Panc1 (cell line): ENCODE data around the gene AQP5. TPM values are rescaled to one million over a fixed set of nuclear protein-coding genes. Genes with fewer than 3 reads are reported as not detected.
A peak's percentile ranks its signal among the peaks of the same experiment; 100 is the strongest.

Source experiments
- ATAC-seq: fragments of 200-7000 bp; cut with Tn5 transposase; 2 replicates; pipeline ENCODE4 v1.9.1; 2020; ENCODE audit warnings: mild to moderate bottlenecking, moderate library complexity
- BruUV-seq: library from RNA; stranded (reverse); fragments of 400-500 nt; replicated peaks from 2 replicates; lab custom pipeline; 2021; lab: Mats Ljungman, UMichigan
- CTCF ChIA-PET: fragments of 300-600 bp; sonication (Branson Sonifier 250); formaldehyde crosslinking; loops from one replicate; lab custom pipeline; 2022; ENCODE audit warnings: antibody characterized with exemption; lab: Charles Lee
- POLR2A ChIA-PET: fragments of 300-600 bp; sonication (Branson Sonifier 250); formaldehyde crosslinking; loops from one replicate; lab custom pipeline; 2022; ENCODE audit warnings: antibody characterized with exemption; lab: Charles Lee
- DNase-seq: peaks from one replicate; pipeline ENCODE4 v3.0.0-alpha.2; 2010; ENCODE audit warnings: low read depth, low spot score
- H3K27ac ChIP-seq: 2 replicates; pipeline ENCODE4 v1.5.1; 2011; ENCODE audit warnings: mild to moderate bottlenecking, low read length, inconsistent platforms
- H3K27me3 ChIP-seq: fragments of 200-500 bp; sonication (Bioruptor generic); 2 replicates; pipeline ENCODE4 v1.6.0; 2014; ENCODE audit warnings: low read length, inconsistent platforms; ENCODE audit not compliant: control insufficient read depth, insufficient read depth
- H3K36me3 ChIP-seq: fragments of 200-500 bp; sonication (Bioruptor generic); 2 replicates; pipeline ENCODE4 v1.5.1; 2014; ENCODE audit warnings: inconsistent platforms, mild to moderate bottlenecking, low read length, moderate library complexity; ENCODE audit not compliant: control insufficient read depth, insufficient read depth
- H3K4me1 ChIP-seq: 2 replicates; pipeline ENCODE4 v1.5.1; 2011; ENCODE audit warnings: inconsistent platforms, mild to moderate bottlenecking, low read length, moderate library complexity; ENCODE audit not compliant: control insufficient read depth, insufficient read depth
- H3K4me3 ChIP-seq, 2 experiments: 2 replicates each; pipeline ENCODE4 v1.5.1; 2011 to 2012; ENCODE audit warnings: low read depth in 2 of 2, low read length in 2 of 2, mild to moderate bottlenecking in 2 of 2, inconsistent platforms in 1 of 2, moderate library complexity in 1 of 2
- H3K9me3 ChIP-seq: fragments of 200-500 bp; sonication (Bioruptor generic); 2 replicates; pipeline ENCODE4 v1.5.1; 2014; ENCODE audit warnings: low read depth, mild to moderate bottlenecking, inconsistent platforms, low read length, moderate library complexity; ENCODE audit not compliant: control insufficient read depth, insufficient read depth
- POLR2AphosphoS5 ChIP-seq: IDR thresholded peaks from 2 replicates; pipeline ENCODE4 v1.6.1; 2012; ENCODE audit warnings: mild to moderate bottlenecking, low read depth, low read length, moderate library complexity
- REST ChIP-seq, 2 experiments: IDR thresholded peaks; 2 replicates each; pipeline ENCODE4 v1.6.1; 2011 to 2012; ENCODE audit warnings: low read depth in 2 of 2, control low read depth in 1 of 2, low read length in 1 of 2, mild to moderate bottlenecking in 1 of 2, moderate library complexity in 1 of 2; ENCODE audit not compliant: insufficient read depth in 1 of 2
- SIN3A ChIP-seq: IDR thresholded peaks from 2 replicates; pipeline ENCODE4 v1.6.1; 2012; ENCODE audit warnings: low read depth, mild to moderate bottlenecking, low read length, moderate library complexity, borderline replicate concordance; ENCODE audit not compliant: insufficient read depth
- TCF7L2 ChIP-seq: IDR thresholded peaks from 2 replicates; pipeline ENCODE4 v1.6.1; 2011; ENCODE audit warnings: mild to moderate bottlenecking, low read depth, low read length, inconsistent platforms
- in situ Hi-C: cut with HindIII; loops from 2 replicates; pipeline ENCODE4 v1.10.0; 2016; ENCODE audit warnings: low sequenced_read_pairs, low pct_unique_long_range_greater_than_20kb
- intact Hi-C: fragments of 100-400 bp; cut with micrococcal nuclease; formaldehyde crosslinking; loops from one replicate; pipeline ENCODE4 v1.10.0; 2022; ENCODE audit not compliant: unreplicated experiment
- total RNA-seq: library from RNA; stranded (reverse); gene quantifications from one replicate; pipeline ENCODE4 v1.2.1, GENCODE V29; 2021; ENCODE audit not compliant: unreplicated experiment
- TF ChIP-seq, protein P1 (sequence below): fragments of 450-650 bp; IDR thresholded peaks from 2 replicates; pipeline ENCODE4 v1.5.1; 2017; ENCODE audit warnings: mild to moderate bottlenecking

AQP5 gene
- total RNA-seq, 1 experiment from 2014 or later = 0.72 TPM

GRCh38 chr12:49928471-49928870 lies 33.2 kb upstream of the AQP5 start:
- ChIA-PET CTCF (no interaction called here), POLR2A (interaction anchor here (0.6 kb wide), 1 partner anchor 15 kb away, joined by 3 read pairs; no protein-coding TSS in a partner anchor)

DNA sequence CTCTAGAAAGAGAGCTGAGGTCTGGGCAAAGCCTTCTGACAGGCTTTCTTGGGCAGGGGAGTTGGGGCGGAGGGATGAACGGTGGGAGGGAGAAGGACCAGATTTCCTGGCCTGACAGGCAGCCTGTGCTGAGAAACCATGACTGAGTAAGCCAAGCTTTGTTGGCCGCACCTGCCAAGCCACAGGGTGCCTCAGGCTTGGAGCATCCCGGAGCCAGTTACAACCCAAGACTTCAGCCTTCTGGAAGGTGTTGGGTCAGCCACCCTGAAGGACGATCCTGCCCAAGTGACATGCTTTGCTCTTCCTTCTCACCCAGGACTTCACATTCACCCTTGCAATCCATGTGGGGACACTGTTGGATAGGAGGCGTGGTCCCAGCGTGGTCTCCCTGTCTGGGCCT lies 32.1 kb upstream of the AQP5 start:
- TF ChIP-seq REST (IDR thresholded peaks at IDR 0.05; ENCODE audit: insufficient read depth in 1 of 2, low read depth in 2 of 2, low read length in 1 of 2) = no peak
- TF ChIP-seq POLR2AphosphoS5 = no peak
- no peak for TF ChIP-seq TCF7L2
- TF ChIP-seq, protein P1, sequence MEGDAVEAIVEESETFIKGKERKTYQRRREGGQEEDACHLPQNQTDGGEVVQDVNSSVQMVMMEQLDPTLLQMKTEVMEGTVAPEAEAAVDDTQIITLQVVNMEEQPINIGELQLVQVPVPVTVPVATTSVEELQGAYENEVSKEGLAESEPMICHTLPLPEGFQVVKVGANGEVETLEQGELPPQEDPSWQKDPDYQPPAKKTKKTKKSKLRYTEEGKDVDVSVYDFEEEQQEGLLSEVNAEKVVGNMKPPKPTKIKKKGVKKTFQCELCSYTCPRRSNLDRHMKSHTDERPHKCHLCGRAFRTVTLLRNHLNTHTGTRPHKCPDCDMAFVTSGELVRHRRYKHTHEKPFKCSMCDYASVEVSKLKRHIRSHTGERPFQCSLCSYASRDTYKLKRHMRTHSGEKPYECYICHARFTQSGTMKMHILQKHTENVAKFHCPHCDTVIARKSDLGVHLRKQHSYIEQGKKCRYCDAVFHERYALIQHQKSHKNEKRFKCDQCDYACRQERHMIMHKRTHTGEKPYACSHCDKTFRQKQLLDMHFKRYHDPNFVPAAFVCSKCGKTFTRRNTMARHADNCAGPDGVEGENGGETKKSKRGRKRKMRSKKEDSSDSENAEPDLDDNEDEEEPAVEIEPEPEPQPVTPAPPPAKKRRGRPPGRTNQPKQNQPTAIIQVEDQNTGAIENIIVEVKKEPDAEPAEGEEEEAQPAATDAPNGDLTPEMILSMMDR = no peak
- TF ChIP-seq SIN3A = no peak
- no TSS peak for BruUV-seq
- Histone ChIP-seq H3K4me1 (no peaks in the 10 kb centered on the region), H3K4me3 (no peak overlapping the region), H3K27ac (no peak overlapping the region), H3K36me3 (no peaks in the 10 kb centered on the region), H3K9me3 (no peaks in the 10 kb centered on the region), H3K27me3 (no peaks in the 10 kb centered on the region)
- intact Hi-C loops = no loop called here
- ChIA-PET CTCF (interaction anchor here (0.7 to 1.3 kb wide), 2 partner anchors 16 to 155 kb away, joined by 3 to 5 read pairs; partner anchors contain the start of gene SMARCD1), POLR2A (no interaction called here)
- no peak for ATAC-seq
- in situ Hi-C loops = no loop called here
- DNase-seq = no peak

More at GRCh38 chr12:49928471-49928870, 33.2 kb upstream of the AQP5 start:
- intact Hi-C loops (no loop called here), in situ Hi-C loops (no loop called here)
- H3K36me3 ChIP-seq = no peaks in the 10 kb centered on the region
- no TSS peak for BruUV-seq
- no peak for TF ChIP-seq TCF7L2
- H3K27ac ChIP-seq = no peak overlapping the region
- ATAC-seq (no peak), DNase-seq (no peak)
- H3K27me3 ChIP-seq = no peaks in the 10 kb centered on the region
- no peaks in the 10 kb centered on the region for H3K9me3 ChIP-seq
- H3K4me1 ChIP-seq = no peaks in the 10 kb centered on the region
- H3K4me3 ChIP-seq = no peak overlapping the region

DNA sequence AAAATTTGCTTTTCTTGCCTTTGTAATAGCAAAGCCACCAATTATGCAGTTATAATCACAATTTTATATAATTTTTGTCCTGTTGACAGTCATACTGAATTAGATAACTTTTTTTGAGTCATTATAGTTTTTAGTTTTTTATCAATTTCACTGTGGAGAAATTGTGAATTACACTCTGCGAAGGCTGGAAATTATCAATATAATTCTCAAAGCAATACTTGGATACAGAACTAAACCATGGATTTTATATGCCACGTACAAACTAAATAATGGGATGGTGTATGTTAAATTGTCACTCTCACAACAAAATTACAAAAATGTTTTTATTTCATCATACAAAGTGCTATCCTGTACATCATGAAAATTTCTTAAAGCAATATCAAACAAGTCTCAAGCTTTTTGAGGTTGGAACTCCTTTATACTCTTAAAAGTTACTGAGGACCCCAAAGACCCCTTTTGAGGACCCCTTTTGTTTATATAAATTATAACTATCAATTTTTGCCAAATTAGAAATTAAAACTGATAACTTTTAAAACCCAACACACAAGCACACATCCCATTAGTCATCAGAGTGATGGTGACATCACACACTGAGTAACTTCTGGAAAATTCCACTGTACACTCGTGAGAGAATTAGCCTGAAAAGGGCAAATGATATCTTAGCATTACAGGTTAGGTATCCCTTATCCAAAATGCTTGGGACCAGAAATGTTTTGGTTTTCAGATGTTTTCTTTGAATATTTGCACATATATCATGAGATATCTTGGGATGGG lies 31.0 kb upstream of the AQP5 start:
- no TSS peak for BruUV-seq
- in situ Hi-C loops = no loop called here
- Histone ChIP-seq H3K4me3 (no peak overlapping the region), H3K9me3 (no peaks in the 10 kb centered on the region), H3K27ac (no peak overlapping the region), H3K4me1 (no peaks in the 10 kb centered on the region), H3K36me3 (no peaks in the 10 kb centered on the region), H3K27me3 (no peaks in the 10 kb centered on the region)
- intact Hi-C loops = no loop called here
- ChIA-PET CTCF (interaction anchor here (1.3 kb wide), 1 partner anchor 15 kb away, joined by 5 read pairs; no protein-coding TSS in a partner anchor), POLR2A (no interaction called here)
- ATAC-seq (no peak), DNase-seq (peak; percentile 35)
- TF ChIP-seq SIN3A (no peak), TCF7L2 (no peak), REST (IDR thresholded peaks at IDR 0.05; ENCODE audit: insufficient read depth in 1 of 2, low read depth in 2 of 2, low read length in 1 of 2) (no peak)
